ENCODE data around the gene TRPM2.

GRCh38 chr21:44487831-44488230, 134.4 kb downstream of the TRPM2 start:
- TF ChIP-seq FOS (IDR thresholded peaks at IDR 0.05; ENCODE audit: low read depth, low read length), result no peak
- TF ChIP-seq, protein P1, sequence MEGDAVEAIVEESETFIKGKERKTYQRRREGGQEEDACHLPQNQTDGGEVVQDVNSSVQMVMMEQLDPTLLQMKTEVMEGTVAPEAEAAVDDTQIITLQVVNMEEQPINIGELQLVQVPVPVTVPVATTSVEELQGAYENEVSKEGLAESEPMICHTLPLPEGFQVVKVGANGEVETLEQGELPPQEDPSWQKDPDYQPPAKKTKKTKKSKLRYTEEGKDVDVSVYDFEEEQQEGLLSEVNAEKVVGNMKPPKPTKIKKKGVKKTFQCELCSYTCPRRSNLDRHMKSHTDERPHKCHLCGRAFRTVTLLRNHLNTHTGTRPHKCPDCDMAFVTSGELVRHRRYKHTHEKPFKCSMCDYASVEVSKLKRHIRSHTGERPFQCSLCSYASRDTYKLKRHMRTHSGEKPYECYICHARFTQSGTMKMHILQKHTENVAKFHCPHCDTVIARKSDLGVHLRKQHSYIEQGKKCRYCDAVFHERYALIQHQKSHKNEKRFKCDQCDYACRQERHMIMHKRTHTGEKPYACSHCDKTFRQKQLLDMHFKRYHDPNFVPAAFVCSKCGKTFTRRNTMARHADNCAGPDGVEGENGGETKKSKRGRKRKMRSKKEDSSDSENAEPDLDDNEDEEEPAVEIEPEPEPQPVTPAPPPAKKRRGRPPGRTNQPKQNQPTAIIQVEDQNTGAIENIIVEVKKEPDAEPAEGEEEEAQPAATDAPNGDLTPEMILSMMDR (conservative IDR thresholded peaks at IDR 0.05; ENCODE audit: low read depth, low read length), result peak; percentile 52
- TF ChIP-seq USF2 (IDR thresholded peaks at IDR 0.05; ENCODE audit: low read depth, low read length), result no peak

Data from IMR-90 (cell line).